ENCODE results near the gene TSSK1B. TPM values are rescaled to one million over a fixed set of nuclear protein-coding genes. Genes with fewer than 3 reads are reported as not detected.

TSSK1B gene
- total RNA-seq, 2 experiments from 2014 or later, result not detected

DNA sequence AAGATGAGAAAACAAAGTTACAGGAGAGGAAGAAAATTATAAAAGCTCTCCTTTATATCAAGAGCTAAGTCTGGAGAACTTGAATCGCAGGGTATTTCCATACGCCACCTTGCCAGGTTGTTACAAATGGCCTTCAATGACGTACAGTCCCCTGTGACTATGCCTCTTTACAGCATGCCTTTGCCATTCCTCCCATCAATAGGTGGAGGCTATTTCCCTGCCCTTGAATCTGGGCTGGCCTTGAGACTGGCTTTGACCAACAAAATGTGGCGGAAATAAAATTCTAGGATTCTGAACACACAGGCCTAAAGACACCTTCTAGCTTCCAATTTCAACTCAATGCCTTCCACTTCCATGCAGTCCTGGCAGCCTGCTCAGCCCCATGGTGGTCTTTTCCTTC, 45.7 kb downstream of the TSSK1B start:
- peaks cover 15 to 17% of the 10 kb centered on the region in 2 experiments for H3K27me3 ChIP-seq (ENCODE audit: control insufficient read depth in 1 of 2, insufficient read depth in 2 of 2, low read length in 2 of 2)
- H3K27me3 Mint-ChIP-seq, result peaks cover 48% of the 10 kb centered on the region
- intact Hi-C loops (cut with DNase I, micrococcal nuclease), result no loop called here
- no peak overlapping the region for H3K4me3 Mint-ChIP-seq
- H3K9me3 Mint-ChIP-seq, result no peaks in the 10 kb centered on the region
- DNase-seq (no peak), ATAC-seq (ENCODE audit: poor library complexity) (no peak)
- H3K36me3 ChIP-seq (ENCODE audit: insufficient read depth, low read length), result no peaks in the 10 kb centered on the region
- no peaks in the 10 kb centered on the region for H3K9me3 ChIP-seq (ENCODE audit: control insufficient read depth in 1 of 2, insufficient read depth in 1 of 2, low read length in 2 of 2)
- no peak overlapping the region for H3K27ac ChIP-seq (ENCODE audit: low read depth in 1 of 2, low read length in 2 of 2)
- TF ChIP-seq, protein P1, sequence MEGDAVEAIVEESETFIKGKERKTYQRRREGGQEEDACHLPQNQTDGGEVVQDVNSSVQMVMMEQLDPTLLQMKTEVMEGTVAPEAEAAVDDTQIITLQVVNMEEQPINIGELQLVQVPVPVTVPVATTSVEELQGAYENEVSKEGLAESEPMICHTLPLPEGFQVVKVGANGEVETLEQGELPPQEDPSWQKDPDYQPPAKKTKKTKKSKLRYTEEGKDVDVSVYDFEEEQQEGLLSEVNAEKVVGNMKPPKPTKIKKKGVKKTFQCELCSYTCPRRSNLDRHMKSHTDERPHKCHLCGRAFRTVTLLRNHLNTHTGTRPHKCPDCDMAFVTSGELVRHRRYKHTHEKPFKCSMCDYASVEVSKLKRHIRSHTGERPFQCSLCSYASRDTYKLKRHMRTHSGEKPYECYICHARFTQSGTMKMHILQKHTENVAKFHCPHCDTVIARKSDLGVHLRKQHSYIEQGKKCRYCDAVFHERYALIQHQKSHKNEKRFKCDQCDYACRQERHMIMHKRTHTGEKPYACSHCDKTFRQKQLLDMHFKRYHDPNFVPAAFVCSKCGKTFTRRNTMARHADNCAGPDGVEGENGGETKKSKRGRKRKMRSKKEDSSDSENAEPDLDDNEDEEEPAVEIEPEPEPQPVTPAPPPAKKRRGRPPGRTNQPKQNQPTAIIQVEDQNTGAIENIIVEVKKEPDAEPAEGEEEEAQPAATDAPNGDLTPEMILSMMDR (IDR thresholded peaks at IDR 0.05), result no peak
- no peaks in the 10 kb centered on the region for H3K36me3 Mint-ChIP-seq (ENCODE audit: low read depth)
- ChIA-PET POLR2A (no interaction called here), CTCF (no interaction called here)
- H3K27ac Mint-ChIP-seq, result no peak overlapping the region
- H3K4me3 ChIP-seq (ENCODE audit: low read length), result no peak overlapping the region
- no peaks in the 10 kb centered on the region for H3K4me1 ChIP-seq (ENCODE audit: insufficient read depth, low read length)
- H3K4me1 Mint-ChIP-seq (ENCODE audit: low read depth), result no peaks in the 10 kb centered on the region

DNA sequence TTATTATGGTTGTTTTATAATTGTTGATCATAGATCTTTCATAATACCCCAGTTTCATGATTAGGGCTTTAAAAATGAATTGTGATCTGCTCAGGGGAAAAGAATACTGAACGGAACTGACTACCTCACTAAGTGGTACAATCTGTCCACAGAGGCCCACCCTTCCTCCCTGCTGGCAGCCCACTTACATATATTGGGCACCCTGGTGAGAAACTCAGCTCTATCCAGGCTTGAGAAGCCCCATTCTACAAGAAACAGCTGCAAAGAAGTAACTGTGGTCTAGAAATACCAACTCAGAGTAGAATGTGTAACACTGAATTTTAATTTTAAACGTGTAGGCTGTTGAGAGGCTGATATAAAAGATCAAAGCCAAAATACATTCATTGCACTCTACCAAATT, 46.9 kb downstream of the TSSK1B start:
- Mint-ChIP-seq H3K4me1 (ENCODE audit: low read depth) (no peaks in the 10 kb centered on the region), H3K9me3 (no peaks in the 10 kb centered on the region), H3K36me3 (ENCODE audit: low read depth) (no peaks in the 10 kb centered on the region), H3K4me3 (no peak overlapping the region), H3K27me3 (peaks cover 58% of the 10 kb centered on the region), H3K27ac (no peak overlapping the region)
- Histone ChIP-seq H3K4me3 (ENCODE audit: low read length) (no peak overlapping the region), H3K27ac (ENCODE audit: low read depth in 1 of 2, low read length in 2 of 2) (no peak overlapping the region), H3K9me3 (ENCODE audit: control insufficient read depth in 1 of 2, insufficient read depth in 1 of 2, low read length in 2 of 2) (no peaks in the 10 kb centered on the region), H3K27me3 (ENCODE audit: control insufficient read depth in 1 of 2, insufficient read depth in 2 of 2, low read length in 2 of 2) (peaks cover 15 to 17% of the 10 kb centered on the region in 2 experiments), H3K36me3 (ENCODE audit: insufficient read depth, low read length) (no peaks in the 10 kb centered on the region), H3K4me1 (ENCODE audit: insufficient read depth, low read length) (no peaks in the 10 kb centered on the region)
- ChIA-PET POLR2A (no interaction called here), CTCF (no interaction called here)
- intact Hi-C loops (cut with DNase I, micrococcal nuclease), result no loop called here
- ATAC-seq (ENCODE audit: poor library complexity) (no peak), DNase-seq (no peak)
- TF ChIP-seq, protein P1 (IDR thresholded peaks at IDR 0.05), result no peak

DNA sequence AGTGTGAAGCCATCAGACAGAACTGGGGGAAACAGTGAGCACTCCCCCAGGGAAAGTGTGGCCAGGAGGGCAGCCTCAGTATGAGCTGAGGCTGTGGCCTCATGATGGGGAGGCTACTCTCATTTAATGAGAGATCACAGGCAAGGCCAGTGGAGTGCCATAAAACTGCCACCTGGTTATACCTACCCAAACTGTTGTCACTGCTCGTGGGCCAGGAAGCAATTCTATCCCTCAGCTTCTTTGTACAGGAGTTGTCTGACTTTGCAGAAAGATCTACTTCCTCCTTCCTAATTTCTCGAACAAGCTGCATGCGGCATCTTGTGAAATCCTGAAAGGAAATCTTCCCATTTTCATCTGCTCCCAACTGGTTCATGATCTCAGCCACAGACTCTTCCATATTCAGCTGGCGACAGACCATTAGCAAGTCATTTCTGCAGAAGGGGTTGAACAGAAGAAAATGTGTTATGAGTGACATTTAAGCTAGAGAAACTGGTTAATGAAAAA, 50.0 kb downstream of the TSSK1B start:
- no peaks in the 10 kb centered on the region for H3K9me3 ChIP-seq (ENCODE audit: control insufficient read depth in 1 of 2, insufficient read depth in 1 of 2, low read length in 2 of 2)
- H3K4me3 ChIP-seq (ENCODE audit: low read length), result no peak overlapping the region
- no peak for ATAC-seq (ENCODE audit: poor library complexity)
- no peaks in the 10 kb centered on the region for H3K4me1 ChIP-seq (ENCODE audit: insufficient read depth, low read length)
- Mint-ChIP-seq H3K27ac (no peak overlapping the region), H3K27me3 (peaks cover 71% of the 10 kb centered on the region), H3K4me3 (no peak overlapping the region), H3K4me1 (ENCODE audit: low read depth) (peaks cover 13% of the 10 kb centered on the region), H3K9me3 (no peaks in the 10 kb centered on the region), H3K36me3 (ENCODE audit: low read depth) (no peaks in the 10 kb centered on the region)
- H3K36me3 ChIP-seq (ENCODE audit: insufficient read depth, low read length), result no peaks in the 10 kb centered on the region
- no peak for DNase-seq
- peaks cover 6 to 13% of the 10 kb centered on the region in 2 experiments for H3K27me3 ChIP-seq (ENCODE audit: control insufficient read depth in 1 of 2, insufficient read depth in 2 of 2, low read length in 2 of 2)
- no peak overlapping the region for H3K27ac ChIP-seq (ENCODE audit: low read depth in 1 of 2, low read length in 2 of 2)
- intact Hi-C loops (cut with DNase I, micrococcal nuclease), result no loop called here
- POLR2A ChIA-PET, result no interaction called here
- TF ChIP-seq, protein P1 (IDR thresholded peaks at IDR 0.05), result no peak
- CTCF ChIA-PET, result no interaction called here
